Parathyroid adenoma (tissue), 2 donors: ENCODE measurements around the gene CNGA3.

Experiments used
- H2AFZ ChIP-seq: fragments of 300-600 bp; sonication (generic); one replicate; pipeline ENCODE4 v1.7.0; 2017; ENCODE audit warnings: antibody characterized with exemption, mild to moderate bottlenecking
- H3K27ac ChIP-seq: fragments of 300-600 bp; sonication (generic); one replicate; pipeline ENCODE4 v1.7.0; 2017
- H3K27me3 ChIP-seq: fragments of 300-600 bp; sonication (generic); one replicate; pipeline ENCODE4 v1.7.0; 2017; ENCODE audit warnings: low read length; ENCODE audit not compliant: control insufficient read depth, insufficient read depth
- H3K36me3 ChIP-seq: fragments of 300-600 bp; sonication (generic); one replicate; pipeline ENCODE4 v1.7.0; 2017; ENCODE audit warnings: low read length; ENCODE audit not compliant: control insufficient read depth, insufficient read depth
- H3K4me1 ChIP-seq: fragments of 300-600 bp; sonication (generic); one replicate; pipeline ENCODE4 v1.7.0; 2017; ENCODE audit warnings: control low read depth
- H3K4me2 ChIP-seq: fragments of 300-600 bp; sonication (generic); one replicate; pipeline ENCODE4 v1.7.0; 2017; ENCODE audit warnings: low read length
- H3K4me3 ChIP-seq: fragments of 300-600 bp; sonication (generic); one replicate; pipeline ENCODE4 v1.7.0; 2017; ENCODE audit warnings: low read depth, low read length
- H3K79me2 ChIP-seq: fragments of 300-600 bp; sonication (generic); one replicate; pipeline ENCODE4 v1.7.0; 2017; ENCODE audit warnings: control low read depth
- H3K9ac ChIP-seq: fragments of 300-600 bp; sonication (generic); one replicate; pipeline ENCODE4 v1.7.0; 2017; ENCODE audit warnings: mild to moderate bottlenecking
- H3K9me3 ChIP-seq: fragments of 300-600 bp; sonication (generic); one replicate; pipeline ENCODE4 v1.7.0; 2017; ENCODE audit warnings: low read length; ENCODE audit not compliant: control insufficient read depth
- CTCF ChIP-seq: fragments of 300-600 bp; sonication (generic); IDR thresholded peaks from one replicate; pipeline ENCODE4 v1.7.0; 2017; ENCODE audit warnings: antibody characterized with exemption, mild to moderate bottlenecking
- donor health status: primary hyperparathyroidism.

CNGA3 gene

GRCh38 chr2:98309580-98309979 lies 36.7 kb upstream of the CNGA3 start:
- H3K27me3 ChIP-seq = no peaks in the 10 kb centered on the region
- no peak overlapping the region for H3K4me2 ChIP-seq
- no peaks in the 10 kb centered on the region for H3K9me3 ChIP-seq
- no peak overlapping the region for H3K9ac ChIP-seq
- no peaks in the 10 kb centered on the region for H3K4me1 ChIP-seq
- H2AFZ ChIP-seq = no peak overlapping the region
- no peaks in the 10 kb centered on the region for H3K79me2 ChIP-seq
- no peak overlapping the region for H3K27ac ChIP-seq
- no peak for TF ChIP-seq CTCF
- H3K36me3 ChIP-seq = no peaks in the 10 kb centered on the region
- no peak overlapping the region for H3K4me3 ChIP-seq

- Histone ChIP-seq H3K79me2 (no peaks in the 10 kb centered on the region), H3K27ac (no peak overlapping the region), H3K9me3 (no peaks in the 10 kb centered on the region), H3K36me3 (no peaks in the 10 kb centered on the region), H3K27me3 (no peaks in the 10 kb centered on the region), H3K4me3 (no peak overlapping the region), H3K4me2 (no peak overlapping the region), H3K9ac (no peak overlapping the region), H2AFZ (no peak overlapping the region), H3K4me1 (no peaks in the 10 kb centered on the region)
- no peak for TF ChIP-seq CTCF
Measured at GRCh38 chr2:98310010-98310409, 36.2 kb upstream of the CNGA3 start.

- H3K79me2 ChIP-seq = no peaks in the 10 kb centered on the region
- no peaks in the 10 kb centered on the region for H3K4me1 ChIP-seq
Measured at GRCh38 chr2:98311090-98311489, 35.2 kb upstream of the CNGA3 start.

DNA sequence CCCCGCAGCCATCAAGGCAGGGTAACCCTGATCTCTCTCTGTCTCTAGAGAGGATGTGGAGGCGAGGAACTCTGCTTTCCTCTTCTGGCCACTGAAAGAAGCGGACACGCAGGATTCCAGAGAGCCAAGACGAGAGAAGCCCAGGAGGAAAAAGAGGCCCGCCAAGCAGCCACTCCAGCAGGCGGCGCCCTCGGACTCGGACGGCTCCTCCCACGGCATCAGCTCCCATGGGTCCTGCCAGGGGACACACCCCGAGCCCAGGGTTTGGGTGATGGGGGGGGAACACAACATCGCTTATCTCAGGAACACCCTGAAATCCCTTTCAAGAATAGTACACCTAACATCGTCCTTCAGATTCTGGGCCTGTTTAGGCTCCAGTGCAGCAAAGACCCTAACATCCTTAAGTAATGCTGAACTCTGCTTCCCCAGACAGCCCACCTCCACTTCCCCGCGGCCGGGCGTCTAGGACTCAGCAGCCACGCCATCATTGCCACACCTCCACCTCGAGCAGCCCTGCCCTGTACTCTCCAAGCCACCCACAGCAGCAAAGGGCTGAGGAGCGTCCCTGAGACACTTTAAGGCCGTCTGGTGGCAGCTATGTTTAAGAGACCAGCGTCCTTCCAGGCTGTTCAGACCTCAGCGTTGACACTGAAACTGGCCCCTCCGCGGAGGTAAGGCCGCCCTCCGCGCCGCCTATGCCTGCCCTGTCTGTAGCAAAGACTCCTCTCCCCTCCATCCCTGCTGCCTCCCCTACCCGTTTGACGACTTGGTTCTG lies 34.3 kb upstream of the CNGA3 start:
- Histone ChIP-seq H3K4me3 (no peak overlapping the region), H3K27me3 (no peaks in the 10 kb centered on the region), H3K27ac (no peak overlapping the region), H3K79me2 (no peaks in the 10 kb centered on the region), H2AFZ (no peak overlapping the region), H3K36me3 (no peaks in the 10 kb centered on the region), H3K4me2 (no peak overlapping the region), H3K9me3 (no peaks in the 10 kb centered on the region), H3K4me1 (no peaks in the 10 kb centered on the region), H3K9ac (no peak overlapping the region)
- no peak for TF ChIP-seq CTCF

More at GRCh38 chr2:98311090-98311489, 35.2 kb upstream of the CNGA3 start:
- Histone ChIP-seq H3K9me3 (no peaks in the 10 kb centered on the region), H3K27me3 (no peaks in the 10 kb centered on the region), H3K4me3 (no peak overlapping the region), H3K36me3 (no peaks in the 10 kb centered on the region), H3K9ac (no peak overlapping the region), H3K4me2 (no peak overlapping the region), H2AFZ (no peak overlapping the region), H3K27ac (no peak overlapping the region)
- TF ChIP-seq CTCF = no peak
